Measurements from ENCODE around the gene ATP5IF1. TPM values are rescaled to one million over a fixed set of nuclear protein-coding genes. Genes with fewer than 3 reads are reported as not detected.

Gene ATP5IF1
- total and polyA plus RNA-seq, 9 of the 15 experiments (the other 6 are each of a cell fraction or from before 2014, with no cell fraction given), result 292 to 1,422 (median 388) TPM

DNA sequence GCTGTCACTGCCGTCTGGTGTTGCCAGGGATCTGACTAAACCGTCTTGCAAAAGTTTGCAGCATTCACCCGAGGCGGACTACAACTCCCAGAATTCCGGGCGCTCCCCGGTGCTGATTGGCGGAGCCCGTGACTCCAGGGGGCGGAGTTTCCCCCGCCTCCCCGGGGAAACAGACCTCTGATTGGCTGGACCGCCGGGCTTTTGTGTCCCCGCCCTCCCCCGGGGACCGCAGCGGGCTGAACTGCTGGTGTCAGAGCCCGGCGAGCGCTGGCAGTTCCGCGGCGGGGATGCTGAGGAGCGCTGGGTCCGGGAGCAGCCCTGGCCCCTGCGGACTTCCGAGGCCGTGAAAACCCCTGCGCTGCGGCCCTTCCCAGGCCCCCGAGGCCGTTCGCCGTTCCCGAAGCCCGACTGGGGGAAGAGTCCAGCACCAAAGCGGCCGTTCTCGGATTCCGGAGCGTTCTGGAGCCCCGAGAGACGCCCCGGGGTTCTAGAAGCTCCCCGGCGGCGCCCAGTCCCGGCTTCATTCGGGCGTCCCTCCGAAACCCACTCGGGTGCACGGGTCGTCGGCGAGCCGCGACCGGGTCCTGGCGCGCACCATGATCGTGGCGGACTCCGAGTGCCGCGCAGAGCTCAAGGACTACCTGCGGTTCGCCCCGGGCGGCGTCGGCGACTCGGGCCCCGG, 23.5 kb downstream of the ATP5IF1 start, which contains the start of gene SESN2 (continued):
- no peak for TF ChIP-seq MTA2 (IDR thresholded peaks at IDR 0.05; ENCODE audit: low read depth)
- TF ChIP-seq ILF3 (IDR thresholded peaks at IDR 0.05; ENCODE audit: borderline replicate concordance), result no peak
- TF ChIP-seq NR4A1 (CRISPR knock-in tag; IDR thresholded peaks at IDR 0.05), result no peak
- TF ChIP-seq NR4A1 (tag; IDR thresholded peaks at IDR 0.05), result no peak; the same call in 1 of the 2 replicates
- no peak for TF ChIP-seq MECOM (CRISPR knock-in tag; IDR thresholded peaks at IDR 0.05)
- no peak for TF ChIP-seq EZH2 (IDR thresholded peaks at IDR 0.05; ENCODE audit: borderline replicate concordance, low read depth, low read length)
- no peak; the same call in 1 of the 2 replicates for TF ChIP-seq SRSF3 (IDR thresholded peaks at IDR 0.05; ENCODE audit: insufficient read depth, low read length)
- TF ChIP-seq RUNX1 (IDR thresholded peaks at IDR 0.05; ENCODE audit: low read depth), result peak; percentile 34; the same call in 1 of the 2 replicates
- 0 out of 4 replicates have a peak, but pooled peaks of 1 of the 2 experiments have one; percentile 31 for TF ChIP-seq HDAC1 (IDR thresholded peaks at IDR 0.05)
- no peak for TF ChIP-seq NCOA4 (IDR thresholded peaks at IDR 0.05; ENCODE audit: partially characterized antibody)
- peak; percentile 96 for TF ChIP-seq TBP (optimal IDR thresholded peaks at IDR 0.05; ENCODE audit: low read depth, low read length)
- no peak for TF ChIP-seq MCM5 (IDR thresholded peaks at IDR 0.05; ENCODE audit: low read depth)
- no peak for TF ChIP-seq HMG20B (CRISPR knock-in tag; IDR thresholded peaks at IDR 0.05)
- TF ChIP-seq, protein P1, sequence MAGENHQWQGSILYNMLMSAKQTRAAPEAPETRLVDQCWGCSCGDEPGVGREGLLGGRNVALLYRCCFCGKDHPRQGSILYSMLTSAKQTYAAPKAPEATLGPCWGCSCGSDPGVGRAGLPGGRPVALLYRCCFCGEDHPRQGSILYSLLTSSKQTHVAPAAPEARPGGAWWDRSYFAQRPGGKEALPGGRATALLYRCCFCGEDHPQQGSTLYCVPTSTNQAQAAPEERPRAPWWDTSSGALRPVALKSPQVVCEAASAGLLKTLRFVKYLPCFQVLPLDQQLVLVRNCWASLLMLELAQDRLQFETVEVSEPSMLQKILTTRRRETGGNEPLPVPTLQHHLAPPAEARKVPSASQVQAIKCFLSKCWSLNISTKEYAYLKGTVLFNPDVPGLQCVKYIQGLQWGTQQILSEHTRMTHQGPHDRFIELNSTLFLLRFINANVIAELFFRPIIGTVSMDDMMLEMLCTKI (IDR thresholded peaks at IDR 0.05; ENCODE audit: partially characterized antibody), result no peak
- TF ChIP-seq ZNF347 (CRISPR knock-in tag; IDR thresholded peaks at IDR 0.05; ENCODE audit: low read depth), result no peak
- TF ChIP-seq ARID3B (CRISPR knock-in tag; IDR thresholded peaks at IDR 0.05; ENCODE audit: borderline replicate concordance), result no peak
- peak; percentile 64 for TF ChIP-seq ZNF699 (CRISPR knock-in tag; IDR thresholded peaks at IDR 0.05; ENCODE audit: insufficient replicate concordance)
- TF ChIP-seq MXI1 (IDR thresholded peaks at IDR 0.05; ENCODE audit: low read depth, low read length), result no peak
- peak; percentile 94 for TF ChIP-seq MBD2 (IDR thresholded peaks at IDR 0.05; ENCODE audit: borderline replicate concordance, low read depth)
- TF ChIP-seq JUNB (CRISPR knock-in tag; conservative IDR thresholded peaks at IDR 0.05), result no peak
- TF ChIP-seq ZNF274 (IDR thresholded peaks at IDR 0.05; ENCODE audit: borderline replicate concordance, low read depth, low read length), result no peak
- no peak for TF ChIP-seq STAT6 (CRISPR knock-in tag; IDR thresholded peaks at IDR 0.05)

Measured in K562 (cell line).